HG02943 (cell line): ENCODE measurements around the gene L3MBTL2.
"Not testable (repeated sequence)": the region's sequence is repeated elsewhere in the genome, so short reads cannot be mapped to it uniquely, and the experiment has no call there.

Experiments
- ATAC-seq: cut with Tn5 transposase; IDR thresholded peaks from one replicate; pipeline ENCODE4 v1.9.1; 2021; ENCODE audit warnings: mild to moderate bottlenecking, low read depth, moderate library complexity; ENCODE audit not compliant: unreplicated experiment

L3MBTL2 gene

DNA sequence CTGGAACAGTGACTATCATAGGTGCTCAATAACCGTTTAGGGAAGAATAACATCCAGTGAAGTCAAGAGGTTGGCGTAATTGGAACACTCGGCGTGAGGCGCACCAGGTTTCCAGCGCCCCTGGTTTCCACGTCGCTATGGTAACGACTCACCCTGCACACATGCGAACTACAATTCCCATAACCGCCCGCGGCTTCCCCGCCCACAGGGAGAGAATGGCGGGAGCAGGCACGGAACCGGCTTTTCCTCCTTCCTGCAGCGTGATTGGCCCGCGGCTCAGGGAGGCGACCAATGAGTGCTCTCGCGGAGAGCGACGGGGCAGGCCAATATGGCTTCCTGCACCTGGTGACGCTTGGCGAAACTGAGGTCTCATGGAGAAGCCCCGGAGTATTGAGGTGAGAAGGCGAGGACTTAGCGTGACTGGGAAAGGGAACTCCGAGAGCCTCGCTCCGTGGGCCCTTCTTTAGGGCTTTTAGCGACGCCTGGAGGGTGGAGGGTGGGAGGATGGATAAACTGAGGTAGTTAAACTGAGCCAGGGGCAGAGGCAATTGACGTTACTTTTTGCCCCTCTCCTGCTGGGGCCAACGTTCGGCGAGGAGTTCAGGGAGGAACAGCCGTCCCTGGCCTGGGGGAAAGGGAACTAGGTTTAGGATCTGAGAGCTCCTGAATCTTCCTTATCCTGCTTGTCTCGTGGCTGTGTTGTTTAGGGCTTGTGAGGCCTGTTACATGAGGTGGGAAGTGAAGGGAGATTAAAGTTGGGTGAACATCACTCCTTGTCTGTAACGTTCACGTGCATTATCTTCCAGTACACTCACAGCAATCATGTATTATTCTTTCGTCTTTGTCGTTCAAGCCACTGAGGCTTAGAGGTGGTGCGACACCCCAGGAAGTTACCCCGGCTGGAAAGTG lies at the start of gene L3MBTL2:
Gene L3MBTL2 (plus strand): TSS at position 321 of the 909 bp plus-strand sequence. CDS start 51 bp downstream, at position 372.
- ATAC-seq: peak; percentile 95

- no peak for ATAC-seq
These were observed 48.0 kb upstream of the L3MBTL2 start for GRCh38 chr22:41157083-41157482.

DNA sequence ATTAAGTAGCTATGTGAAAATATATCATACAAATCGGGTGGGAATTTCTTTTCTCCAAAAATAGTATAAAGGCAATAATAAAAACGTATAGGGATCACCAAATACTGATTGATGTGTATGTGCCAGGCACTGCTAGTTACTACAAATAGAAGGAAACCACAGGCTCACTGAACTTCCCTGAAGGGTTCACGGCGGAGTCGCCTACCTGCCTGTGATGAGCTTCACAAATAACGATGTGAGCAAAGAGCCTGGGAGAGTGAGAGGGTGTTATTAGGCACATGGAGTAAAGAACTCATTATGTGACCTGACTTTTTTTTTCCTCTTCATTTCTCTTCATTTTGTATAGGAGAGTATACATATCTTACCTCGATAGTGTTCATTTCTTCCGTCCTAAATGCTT lies 36.0 kb upstream of the L3MBTL2 start:
- no peak for ATAC-seq

DNA sequence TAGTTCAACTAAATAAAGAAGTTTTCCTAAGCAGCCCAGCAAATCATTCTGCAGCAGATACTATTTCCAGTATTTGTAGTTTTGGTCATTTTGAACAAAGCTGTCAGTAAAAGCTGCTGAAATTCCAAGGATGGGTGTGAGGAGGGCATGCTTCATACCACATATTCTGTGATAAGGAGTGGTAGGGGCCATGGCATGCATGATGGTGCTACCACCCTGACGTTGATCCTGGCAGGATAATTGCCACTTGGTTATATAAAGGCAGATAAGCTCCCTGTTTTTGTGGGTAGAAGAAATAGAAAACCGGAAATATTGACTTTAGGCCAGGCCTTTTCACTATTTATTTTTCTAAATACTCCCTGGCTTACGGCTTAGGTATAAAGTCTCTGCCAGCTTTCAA lies 33.1 kb upstream of the L3MBTL2 start:
- ATAC-seq: no peak

GRCh38 chr22:41175546-41175945 lies 29.6 kb upstream of the L3MBTL2 start:
- no peak for ATAC-seq

GRCh38 chr22:41177040-41177621 lies 28.0 kb upstream of the L3MBTL2 start:
- ATAC-seq: no peak

DNA sequence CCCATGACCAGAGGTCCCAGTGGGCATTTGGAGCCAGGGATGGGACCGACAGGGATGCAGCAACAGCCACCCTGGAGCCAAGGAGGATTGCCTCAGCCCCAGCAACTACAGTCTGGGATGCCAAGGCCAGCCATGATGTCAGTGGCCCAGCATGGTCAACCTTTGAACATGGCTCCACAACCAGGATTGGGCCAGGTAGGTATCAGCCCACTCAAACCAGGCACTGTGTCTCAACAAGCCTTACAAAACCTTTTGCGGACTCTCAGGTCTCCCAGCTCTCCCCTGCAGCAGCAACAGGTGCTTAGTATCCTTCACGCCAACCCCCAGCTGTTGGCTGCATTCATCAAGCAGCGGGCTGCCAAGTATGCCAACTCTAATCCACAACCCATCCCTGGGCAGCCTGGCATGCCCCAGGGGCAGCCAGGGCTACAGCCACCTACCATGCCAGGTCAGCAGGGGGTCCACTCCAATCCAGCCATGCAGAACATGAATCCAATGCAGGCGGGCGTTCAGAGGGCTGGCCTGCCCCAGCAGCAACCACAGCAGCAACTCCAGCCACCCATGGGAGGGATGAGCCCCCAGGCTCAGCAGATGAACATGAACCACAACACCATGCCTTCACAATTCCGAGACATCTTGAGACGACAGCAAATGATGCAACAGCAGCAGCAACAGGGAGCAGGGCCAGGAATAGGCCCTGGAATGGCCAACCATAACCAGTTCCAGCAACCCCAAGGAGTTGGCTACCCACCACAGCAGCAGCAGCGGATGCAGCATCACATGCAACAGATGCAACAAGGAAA lies 27.3 kb upstream of the L3MBTL2 start:
- ATAC-seq: no peak

DNA sequence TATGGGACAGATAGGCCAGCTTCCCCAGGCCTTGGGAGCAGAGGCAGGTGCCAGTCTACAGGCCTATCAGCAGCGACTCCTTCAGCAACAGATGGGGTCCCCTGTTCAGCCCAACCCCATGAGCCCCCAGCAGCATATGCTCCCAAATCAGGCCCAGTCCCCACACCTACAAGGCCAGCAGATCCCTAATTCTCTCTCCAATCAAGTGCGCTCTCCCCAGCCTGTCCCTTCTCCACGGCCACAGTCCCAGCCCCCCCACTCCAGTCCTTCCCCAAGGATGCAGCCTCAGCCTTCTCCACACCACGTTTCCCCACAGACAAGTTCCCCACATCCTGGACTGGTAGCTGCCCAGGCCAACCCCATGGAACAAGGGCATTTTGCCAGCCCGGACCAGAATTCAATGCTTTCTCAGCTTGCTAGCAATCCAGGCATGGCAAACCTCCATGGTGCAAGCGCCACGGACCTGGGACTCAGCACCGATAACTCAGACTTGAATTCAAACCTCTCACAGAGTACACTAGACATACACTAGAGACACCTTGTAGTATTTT lies 26.6 kb upstream of the L3MBTL2 start:
- no peak for ATAC-seq

- ATAC-seq: not testable (repeated sequence)
These were observed 24.8 kb upstream of the L3MBTL2 start for GRCh38 chr22:41180362-41180761.

DNA sequence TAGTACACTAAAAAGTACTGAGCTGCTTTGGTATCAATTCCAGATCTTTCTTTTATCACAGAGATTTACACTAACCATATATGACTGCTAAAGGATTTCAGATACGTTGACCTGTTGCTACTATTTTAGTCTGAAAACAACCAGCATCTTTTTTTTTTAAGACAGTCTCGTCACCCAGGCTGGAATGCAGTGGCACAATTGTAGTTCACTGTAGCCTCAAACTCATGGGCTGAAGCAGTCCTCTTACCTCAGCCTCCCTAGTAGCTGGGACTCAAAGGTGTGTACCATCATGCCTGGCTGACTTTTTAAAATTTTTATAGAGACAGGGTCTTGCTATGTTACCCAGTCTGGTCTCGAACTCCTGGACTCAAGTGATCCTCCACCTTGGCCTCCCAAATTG lies 24.2 kb upstream of the L3MBTL2 start:
- ATAC-seq: no peak

GRCh38 chr22:41181349-41182241 lies 23.5 kb upstream of the L3MBTL2 start:
- no peak for ATAC-seq

DNA sequence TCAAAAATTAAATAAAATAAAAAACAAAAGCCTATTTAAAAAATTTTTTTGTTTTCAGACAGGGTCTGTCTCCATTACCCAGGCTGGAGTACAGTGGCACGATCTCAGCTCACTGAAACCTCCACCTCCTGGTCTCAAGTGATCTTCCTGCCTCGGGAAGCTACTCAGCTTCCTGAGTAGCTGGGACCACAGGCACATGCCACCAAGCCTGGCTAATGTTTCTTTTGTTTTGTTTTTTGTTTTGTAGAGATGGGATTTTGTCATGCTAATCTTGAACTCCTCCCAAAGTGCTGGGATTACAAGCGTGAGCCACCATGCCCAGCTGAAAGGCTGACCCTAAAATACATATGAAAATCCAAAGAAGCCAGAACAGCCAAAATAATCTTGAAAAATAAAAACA lies 20.4 kb upstream of the L3MBTL2 start:
- no peak for ATAC-seq

DNA sequence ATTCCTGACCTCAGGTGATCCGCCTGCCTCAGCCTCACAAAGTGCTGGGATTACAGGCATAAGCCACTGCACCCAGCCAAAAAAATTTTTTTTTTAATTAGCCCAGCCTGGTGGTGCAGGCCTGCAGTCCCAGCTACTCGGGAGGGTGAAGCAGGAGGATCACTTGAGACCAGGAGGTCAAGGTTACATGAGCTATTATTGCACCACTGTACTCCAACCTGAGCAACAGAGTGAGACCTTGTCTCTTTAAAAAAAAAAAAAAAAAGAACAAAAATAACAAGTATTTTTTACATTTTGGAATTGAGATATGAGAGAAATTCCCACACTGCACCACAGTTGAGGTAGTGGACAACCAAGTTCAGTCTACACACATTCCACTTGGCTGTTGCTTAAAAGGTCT lies 13.6 kb upstream of the L3MBTL2 start:
- no peak for ATAC-seq

- ATAC-seq: no peak
These were observed 11.3 kb upstream of the L3MBTL2 start for GRCh38 chr22:41193829-41194228.

GRCh38 chr22:41197038-41197972 lies 7.8 kb upstream of the L3MBTL2 start:
- peak; percentile 57 for ATAC-seq

GRCh38 chr22:41198027-41198580 lies 7.0 kb upstream of the L3MBTL2 start:
- no peak for ATAC-seq

GRCh38 chr22:41201141-41201540 lies 4.0 kb upstream of the L3MBTL2 start:
- ATAC-seq: no peak

DNA sequence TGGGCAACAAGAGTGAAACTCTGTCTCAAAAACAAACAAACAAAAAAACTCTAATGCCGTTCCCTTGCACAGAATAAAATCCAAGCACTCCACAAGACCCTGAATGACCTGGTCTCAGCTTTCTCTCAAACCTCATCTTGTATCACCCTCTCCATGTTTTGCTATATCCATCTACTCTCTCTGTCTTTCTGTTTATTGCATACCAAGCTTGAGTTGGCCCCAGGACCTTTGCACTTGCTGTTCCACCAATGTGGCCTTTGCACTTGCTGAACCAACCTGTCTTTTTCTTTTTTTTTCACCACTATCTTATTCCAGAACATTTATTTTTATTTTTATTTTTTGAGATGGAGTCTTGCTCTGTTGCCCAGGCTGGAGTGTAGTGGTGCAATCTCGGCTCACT lies 2.0 kb upstream of the L3MBTL2 start:
- ATAC-seq: no peak
